ENCODE measurements around the gene KCNQ4. TPM values are rescaled to one million over a fixed set of nuclear protein-coding genes. Genes with fewer than 3 reads are reported as not detected.

KCNQ4 gene
- total and polyA plus RNA-seq, 7 donors = 1.9 to 9.1 (median 4.6) TPM

- Histone ChIP-seq H3K9me3 (no peaks in the 10 kb centered on the region), H3K36me3 (ENCODE audit: insufficient read depth in 1 of 2, low read depth in 1 of 2) (peaks cover 11 to 31% of the 10 kb centered on the region in 2 donors), H3K27me3 (ENCODE audit: insufficient read depth in 3 of 3, low read length in 2 of 3) (no peaks in the 10 kb centered on the region), H3K27ac (peak overlapping the region; percentile 77), H3K4me3 (no peak overlapping the region), H3K4me1 (peaks cover 49% of the 10 kb centered on the region)
- ATAC-seq (peak in 2 of 4 donors; percentile 41 to 52), DNase-seq (no peak)
- 52 to 72% (median 60%) methylated on average over 3 of the region's 3 CpGs for WGBS, 3 donors
- no peak for TF ChIP-seq CTCF (IDR thresholded peaks at IDR 0.05)
- intact Hi-C loops (cut with DNase I) = no loop called here
These were observed 41.1 kb upstream of the KCNQ4 start for GRCh38 chr1:40742363-40743061.

- Histone ChIP-seq H3K27me3 (ENCODE audit: insufficient read depth in 3 of 3, low read length in 2 of 3) (no peaks in the 10 kb centered on the region), H3K9me3 (no peaks in the 10 kb centered on the region), H3K4me1 (peaks cover 49% of the 10 kb centered on the region), H3K27ac (peak overlapping the region; percentile 77), H3K4me3 (no peak overlapping the region), H3K36me3 (ENCODE audit: insufficient read depth in 1 of 2, low read depth in 1 of 2) (peaks cover 11 to 40% of the 10 kb centered on the region in 2 donors)
- no peak for DNase-seq
- intact Hi-C loops (cut with DNase I) = no loop called here
- no peak for TF ChIP-seq CTCF (IDR thresholded peaks at IDR 0.05)
- no peak for ATAC-seq
- 86 to 91% (median 90%) methylated on average over 3 of the region's 3 CpGs for WGBS, 3 donors
These were observed 40.1 kb upstream of the KCNQ4 start for GRCh38 chr1:40743452-40743851.

- no peak overlapping the region for H3K4me3 ChIP-seq
- TF ChIP-seq CTCF (IDR thresholded peaks at IDR 0.05) = no peak
- H3K27ac ChIP-seq = peak overlapping the region; percentile 77
- no peaks in the 10 kb centered on the region for H3K27me3 ChIP-seq (ENCODE audit: insufficient read depth in 3 of 3, low read length in 2 of 3)
- WGBS, 3 donors = 89 to 96% (median 90%) methylated on average over 3 of the region's 3 CpGs
- DNase-seq (no peak), ATAC-seq (peak in 1 of 4 donors; percentile 8)
- peaks cover 46% of the 10 kb centered on the region for H3K4me1 ChIP-seq
- H3K9me3 ChIP-seq = no peaks in the 10 kb centered on the region
- peaks cover 11 to 41% of the 10 kb centered on the region in 2 donors for H3K36me3 ChIP-seq (ENCODE audit: insufficient read depth in 1 of 2, low read depth in 1 of 2)
- intact Hi-C loops (cut with DNase I) = no loop called here
These were observed 39.7 kb upstream of the KCNQ4 start for GRCh38 chr1:40743860-40744259.

DNA sequence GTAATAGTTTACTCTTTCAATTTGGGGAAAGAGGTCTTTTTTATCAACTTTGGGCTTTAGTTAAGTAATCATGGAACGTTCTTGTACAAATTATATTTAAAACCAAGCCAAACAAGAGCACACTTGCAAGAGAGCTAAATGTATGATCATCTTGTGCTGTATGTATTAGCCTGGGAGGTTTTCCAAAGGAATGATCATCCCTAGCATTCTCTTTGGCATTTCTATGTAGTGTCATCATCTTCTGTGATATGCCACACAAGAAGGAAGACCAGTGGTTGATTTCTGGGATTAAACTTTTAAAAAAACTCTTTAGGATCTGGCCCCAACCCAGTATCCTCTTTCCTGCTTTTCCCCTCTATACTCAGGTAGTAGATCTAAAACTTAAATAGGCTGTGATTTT is 38.4 kb upstream of the KCNQ4 start:
- DNase-seq (no peak), ATAC-seq (no peak)
- peaks cover 46% of the 10 kb centered on the region for H3K4me1 ChIP-seq
- no peaks in the 10 kb centered on the region for H3K27me3 ChIP-seq (ENCODE audit: insufficient read depth in 3 of 3, low read length in 2 of 3)
- H3K9me3 ChIP-seq = no peaks in the 10 kb centered on the region
- 33 to 42% (median 37%) methylated on average over 1 of the region's 1 CpG for WGBS, 3 donors
- intact Hi-C loops (cut with DNase I) = no loop called here
- peaks cover 4 to 40% of the 10 kb centered on the region in 2 donors for H3K36me3 ChIP-seq (ENCODE audit: insufficient read depth in 1 of 2, low read depth in 1 of 2)
- TF ChIP-seq CTCF (IDR thresholded peaks at IDR 0.05) = no peak
- H3K27ac ChIP-seq = peak overlapping the region; percentile 38
- no peak overlapping the region for H3K4me3 ChIP-seq
